Measurements from ENCODE around the gene ZNF710. TPM values are rescaled to one million over a fixed set of nuclear protein-coding genes. Genes with fewer than 3 reads are reported as not detected.

The ZNF710 gene
- total RNA-seq, 1 experiment from 2014 or later = 40.7 TPM

GRCh38 chr15:90104551-90104950 lies 103.4 kb downstream of the ZNF710 start:
- Histone ChIP-seq H2BK12ac (ENCODE audit: insufficient read length, low read depth, low read length) (no peak overlapping the region), H3K4me1 (ENCODE audit: insufficient read depth, low read length) (peaks cover 3% of the 10 kb centered on the region; the same call in 1 of the 2 replicates), H3K23me2 (ENCODE audit: insufficient read length, low read depth, low read length, poor library complexity, severe bottlenecking) (peaks cover 7% of the 10 kb centered on the region), H2BK5ac (ENCODE audit: insufficient read length, low read length) (no peak overlapping the region), H3K27me3 (ENCODE audit: insufficient read depth, low read length) (peaks cover 3% of the 10 kb centered on the region; the same call in 1 of the 2 replicates), H3K79me1 (ENCODE audit: insufficient read depth, low read depth, low read length, poor library complexity, severe bottlenecking) (no peaks in the 10 kb centered on the region), H2BK20ac (ENCODE audit: low read depth, low read length, poor library complexity, severe bottlenecking) (no peak overlapping the region), H3K27ac (ENCODE audit: insufficient read length, low read depth, low read length) (no peak overlapping the region), H3T11ph (ENCODE audit: low read length) (no peak overlapping the region), H3K9me3 (ENCODE audit: control insufficient read depth, low read depth, low read length) (no peaks in the 10 kb centered on the region), H2AK5ac (ENCODE audit: insufficient read length, low read length) (no peak overlapping the region), H3K9ac (ENCODE audit: extremely low read depth, insufficient read length, low read length) (no peak overlapping the region), H3K4me2 (ENCODE audit: insufficient read depth, insufficient read length, low read length) (no peak overlapping the region), H3K79me2 (ENCODE audit: insufficient read depth, low read length) (no peaks in the 10 kb centered on the region), H4K5ac (ENCODE audit: insufficient read length, low read depth, low read length) (no peak overlapping the region), H2BK120ac (ENCODE audit: low read depth, low read length, poor library complexity, severe bottlenecking) (no peak overlapping the region), H3K18ac (ENCODE audit: insufficient read length, low read depth, low read length) (no peak overlapping the region), H4K8ac (replicated peaks; ENCODE audit: insufficient read length, low read depth, low read length) (no peak overlapping the region), H2BK15ac (ENCODE audit: low read depth, low read length) (no peak overlapping the region), H3K56ac (ENCODE audit: insufficient read length, low read depth, low read length) (no peak overlapping the region), H2AFZ (ENCODE audit: low read length) (no peak overlapping the region), H4K91ac (ENCODE audit: insufficient read length, low read depth, low read length) (no peak overlapping the region), H4K20me1 (ENCODE audit: control insufficient read depth, insufficient read depth, insufficient read length) (no peaks in the 10 kb centered on the region), H3K4ac (ENCODE audit: low read depth, low read length) (no peak overlapping the region), H3K14ac (ENCODE audit: insufficient read depth, low read length) (no peak overlapping the region), H3K23ac (ENCODE audit: insufficient read length, low read depth, low read length) (no peak overlapping the region)
- no peaks in the 10 kb centered on the region for H3K9me3 Mint-ChIP-seq
- no peaks in the 10 kb centered on the region for H3K36me3 Mint-ChIP-seq (ENCODE audit: insufficient read depth in 1 of 3, low read depth in 3 of 3)
- H3K27me3 Mint-ChIP-seq (ENCODE audit: low read depth) = peaks cover 36% of the 10 kb centered on the region
- H3K4me3 Mint-ChIP-seq = no peak overlapping the region; a peak in 1 of 5 replicates
- TF ChIP-seq CTCF (conservative IDR thresholded peaks at IDR 0.05) = no peak
- H3K4me1 Mint-ChIP-seq = peaks cover 26 to 27% of the 10 kb centered on the region in 2 experiments
- no peak overlapping the region for H3K27ac Mint-ChIP-seq
- no peak for DNase-seq
- no CpG with 5 or more reads among the region's 4 CpGs for WGBS (ENCODE audit: extremely low coverage, insufficient read length, low lambda C conversion rate)
